Subcutaneous adipose tissue (tissue), 4 donors: Measurements from ENCODE around the gene AP3B1. TPM values are rescaled to one million over a fixed set of nuclear protein-coding genes. Genes with fewer than 3 reads are reported as not detected.

Source experiments
- CTCF ChIP-seq: fragments of 450-650 bp; IDR thresholded peaks from one replicate; pipeline ENCODE4 v1.5.1; 2016; ENCODE audit warnings: low read depth, mild to moderate bottlenecking, control low read depth, antibody characterized with exemption, moderate library complexity
- total RNA-seq, 4 donors: library from RNA; depleted of rRNA; stranded (reverse); fragments of >200 nt; gene quantifications; one replicate each; pipeline ENCODE4 v1.1.0, GENCODE V29; 2016

Gene AP3B1
- 10 to 100 TPM; 44.6 to 71.4 (median 47.8) TPM for total RNA-seq

GRCh38 chr5:78294248-78295034 is at the start of gene AP3B1:
TSS of gene AP3B1 (minus strand) at chr5:78294698. CDS start at chr5:78294579, 119 bp downstream.
- TF ChIP-seq CTCF: no peak

GRCh38 chr5:78341440-78341839 is 46.9 kb upstream of the AP3B1 start:
- no peak for TF ChIP-seq CTCF

GRCh38 chr5:78339617-78340436 is 45.3 kb upstream of the AP3B1 start:
- TF ChIP-seq CTCF: no peak

GRCh38 chr5:78336698-78337097 is 42.2 kb upstream of the AP3B1 start:
- TF ChIP-seq CTCF: no peak

- TF ChIP-seq CTCF: no peak
Observed at GRCh38 chr5:78335976-78336375, 41.5 kb upstream of the AP3B1 start.

- no peak for TF ChIP-seq CTCF
Observed at GRCh38 chr5:78334811-78335210, 40.3 kb upstream of the AP3B1 start.

- no peak for TF ChIP-seq CTCF
Observed at GRCh38 chr5:78331523-78332080, 37.1 kb upstream of the AP3B1 start.
